Measurements from ENCODE around the gene IGSF3. TPM values are rescaled to one million over a fixed set of nuclear protein-coding genes. Genes with fewer than 3 reads are reported as not detected.
A peak's percentile ranks its signal among the peaks of the same experiment; 100 is the strongest.
"Not testable (repeated sequence)": the region's sequence is repeated elsewhere in the genome, so short reads cannot be mapped to it uniquely, and the experiment has no call there.

Gene IGSF3
- total RNA-seq, 1 donor from 2014 or later = 19.9 TPM

DNA sequence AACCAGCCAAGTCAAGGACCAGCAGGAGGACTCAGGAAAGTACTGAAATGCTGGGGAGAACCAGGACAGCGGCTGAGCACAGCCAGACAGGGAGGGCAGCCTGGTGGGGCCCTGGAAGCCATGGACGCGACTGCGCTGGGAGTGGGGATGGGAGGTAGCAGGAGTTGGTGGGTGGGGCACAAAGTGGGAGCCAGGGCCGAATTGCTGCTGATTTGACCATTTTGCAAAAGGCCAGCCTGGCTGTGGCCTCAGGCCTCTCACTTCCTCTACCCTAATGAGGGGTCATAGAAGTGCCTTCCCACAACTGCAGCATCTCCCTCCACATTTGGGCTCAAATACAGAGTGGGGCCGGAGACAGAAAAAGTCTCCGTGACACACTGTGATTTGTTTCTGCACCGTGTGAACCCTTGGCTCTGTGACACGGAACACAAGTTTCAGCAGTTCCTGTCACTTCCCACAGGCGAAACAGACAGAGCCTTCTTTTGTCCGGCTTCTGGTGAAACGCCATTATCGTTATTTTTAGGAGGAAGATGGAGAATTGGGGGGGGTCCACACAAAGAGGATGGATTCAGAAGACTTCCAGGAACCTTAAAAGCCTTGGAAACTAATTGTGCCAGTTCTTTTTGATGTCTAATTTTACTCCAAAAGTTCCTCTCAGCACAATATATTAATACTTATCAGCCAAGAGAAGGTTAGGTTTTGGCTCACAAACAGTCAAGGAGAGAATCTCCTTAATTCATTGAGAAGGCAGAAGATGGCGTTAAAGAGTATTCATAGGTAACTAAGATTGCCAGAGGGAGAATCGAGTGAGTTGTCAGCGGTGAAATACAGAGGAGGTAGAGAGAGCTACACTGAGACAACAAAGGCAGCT, 21.5 kb downstream of the IGSF3 start:
- H3K4me3 ChIP-seq; intact Hi-C loops (cut with micrococcal nuclease); H3K36me3 ChIP-seq; H3K27me3 ChIP-seq (ENCODE audit: low read depth); H3K9me3 ChIP-seq (replicated peaks); DNase-seq: not testable (repeated sequence)
- Histone ChIP-seq H3K4me1 (peaks cover 39% of the 10 kb centered on the region), H3K27ac (replicated peaks) (peak overlapping the region; percentile 27)

DNA sequence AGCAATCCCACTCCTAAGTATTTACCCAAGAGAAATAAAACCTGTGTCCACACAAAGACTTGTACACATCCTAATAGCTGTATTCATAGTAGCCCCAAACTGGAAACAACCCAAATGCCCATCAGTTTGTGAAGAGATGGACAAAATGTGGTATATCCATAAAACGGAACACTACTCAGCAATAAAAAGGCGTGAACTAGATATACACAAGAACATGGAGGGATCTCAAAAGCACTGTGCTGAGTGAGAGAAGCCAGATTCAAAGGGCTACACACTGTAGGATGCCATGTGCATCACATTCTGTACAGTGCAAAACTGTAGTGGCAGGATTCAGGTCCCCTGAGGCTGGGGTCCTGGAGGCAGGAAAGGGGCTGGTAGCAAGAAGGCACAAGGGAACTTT, 22.5 kb downstream of the IGSF3 start:
- H3K36me3 ChIP-seq; H3K27me3 ChIP-seq (ENCODE audit: low read depth); H3K4me3 ChIP-seq; H3K9me3 ChIP-seq (replicated peaks); DNase-seq; intact Hi-C loops (cut with micrococcal nuclease); H3K27ac ChIP-seq (replicated peaks): not testable (repeated sequence)
- H3K4me1 ChIP-seq = peaks cover 37% of the 10 kb centered on the region

DNA sequence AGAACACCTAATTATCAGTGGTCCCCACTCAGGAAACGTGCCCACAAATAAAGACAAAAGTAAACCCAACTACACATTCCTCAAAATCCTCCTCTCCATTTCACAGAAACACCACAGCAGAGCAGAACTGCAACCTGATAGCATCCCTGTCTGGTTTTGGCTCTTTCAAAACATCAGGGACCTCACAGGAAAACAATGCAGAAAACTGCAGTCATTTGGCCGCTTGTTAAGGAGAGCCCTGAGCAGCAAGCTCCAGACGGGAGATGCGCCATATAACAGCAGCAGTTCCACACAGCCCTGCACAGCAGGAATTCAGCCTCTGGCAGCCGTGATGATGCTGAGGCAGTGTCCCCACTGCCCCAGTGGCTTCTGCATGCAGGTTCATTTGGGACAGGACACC, 23.4 kb downstream of the IGSF3 start:
- H3K4me3 ChIP-seq; H3K27me3 ChIP-seq (ENCODE audit: low read depth); intact Hi-C loops (cut with micrococcal nuclease); H3K9me3 ChIP-seq (replicated peaks); H3K27ac ChIP-seq (replicated peaks); DNase-seq; H3K36me3 ChIP-seq: not testable (repeated sequence)
- peaks cover 35% of the 10 kb centered on the region for H3K4me1 ChIP-seq

DNA sequence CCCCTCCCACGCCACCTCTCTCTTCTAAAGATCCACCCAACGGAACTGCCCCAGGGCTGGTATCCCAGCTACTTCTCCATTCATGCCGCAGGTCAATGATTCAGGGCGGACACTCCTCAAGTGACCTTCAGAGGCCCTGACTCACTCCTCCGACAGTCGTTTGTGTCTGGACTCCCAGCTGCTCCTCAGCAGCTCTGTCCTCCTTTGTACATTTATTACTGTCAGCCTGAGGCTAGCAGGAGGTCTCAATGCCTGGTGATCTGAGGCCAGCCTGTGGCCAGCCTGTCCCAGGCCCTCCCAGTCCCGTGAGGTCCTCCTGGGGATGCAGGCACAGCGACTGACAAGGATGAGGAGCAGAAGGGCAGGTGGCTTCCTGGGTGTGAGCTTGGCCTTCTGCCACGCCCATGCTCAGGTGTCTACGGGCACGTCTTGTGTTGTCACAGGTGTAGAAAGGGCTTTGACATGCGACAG, 24.2 kb downstream of the IGSF3 start:
- H3K27ac ChIP-seq (replicated peaks); DNase-seq; H3K4me3 ChIP-seq; H3K9me3 ChIP-seq (replicated peaks); intact Hi-C loops (cut with micrococcal nuclease); H3K36me3 ChIP-seq; H3K27me3 ChIP-seq (ENCODE audit: low read depth): not testable (repeated sequence)
- H3K4me1 ChIP-seq = peaks cover 28% of the 10 kb centered on the region

DNA sequence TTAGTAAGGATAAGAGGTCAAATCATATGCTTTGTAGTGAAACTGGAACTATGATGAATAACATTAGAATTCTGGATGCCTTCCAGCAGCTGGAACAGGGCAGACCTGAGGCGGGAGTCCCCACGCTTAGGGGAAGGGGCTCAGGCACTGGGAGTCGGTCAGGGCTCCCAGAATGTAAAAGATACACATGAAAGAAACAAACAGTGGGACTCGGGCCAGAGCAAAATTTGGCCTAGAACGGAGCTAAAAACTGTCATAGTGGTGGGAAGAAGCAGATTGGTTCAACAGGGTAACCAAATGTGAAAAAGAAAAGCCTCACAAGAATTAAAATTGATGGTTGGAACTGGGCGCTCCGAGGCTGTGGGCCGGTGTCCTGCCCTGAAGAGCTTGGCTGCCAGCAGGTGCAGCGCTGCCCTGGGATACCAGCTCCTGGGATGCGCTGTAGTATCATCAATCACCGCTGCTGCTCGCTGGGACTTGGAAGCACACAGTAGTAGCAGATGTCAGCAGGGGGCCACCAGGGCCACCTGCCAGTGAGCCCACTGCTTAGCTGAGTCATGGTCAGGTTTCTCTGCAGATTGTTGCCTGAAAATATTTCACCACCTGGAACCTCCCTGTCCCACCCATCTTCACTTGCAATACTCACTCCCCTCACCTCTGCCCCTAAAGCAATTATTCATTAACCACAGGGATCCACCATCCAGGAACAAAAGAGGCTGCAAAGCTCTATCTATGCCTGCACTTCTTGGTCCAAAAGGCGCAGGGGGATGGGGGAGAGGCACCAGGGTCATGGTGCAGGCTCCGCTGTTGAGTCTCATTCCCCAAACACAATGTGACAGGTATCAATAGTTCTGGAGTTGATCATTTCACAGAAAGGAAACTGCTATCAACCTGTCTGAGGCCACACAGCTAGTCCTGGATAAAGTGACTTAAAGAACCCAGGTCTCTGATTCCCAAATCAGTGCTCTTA, 24.9 kb downstream of the IGSF3 start:
- H3K4me3 ChIP-seq; H3K9me3 ChIP-seq (replicated peaks); H3K36me3 ChIP-seq; DNase-seq; intact Hi-C loops (cut with micrococcal nuclease); H3K27ac ChIP-seq (replicated peaks); H3K27me3 ChIP-seq (ENCODE audit: low read depth): not testable (repeated sequence)
- H3K4me1 ChIP-seq = peaks cover 21% of the 10 kb centered on the region

DNA sequence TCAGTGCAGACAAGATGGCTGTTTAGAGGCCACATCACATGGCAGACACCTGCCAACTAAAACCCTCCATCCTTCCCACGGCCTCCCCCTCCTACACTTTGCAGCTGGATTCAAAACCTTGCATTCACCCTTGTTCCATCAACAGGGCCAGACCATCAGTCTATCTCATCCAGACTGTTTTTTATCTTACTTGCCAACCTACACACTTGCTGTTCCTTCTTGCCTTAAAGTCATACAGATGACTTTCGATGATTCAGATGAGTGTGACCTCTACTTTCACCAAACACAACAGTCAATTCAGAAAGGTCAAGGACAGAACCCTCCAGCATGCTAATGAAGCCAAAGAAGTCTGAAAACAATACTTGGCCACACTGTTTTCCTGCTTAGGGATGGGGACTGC, 29.9 kb downstream of the IGSF3 start:
- H3K27me3 ChIP-seq (ENCODE audit: low read depth); H3K36me3 ChIP-seq; intact Hi-C loops (cut with micrococcal nuclease); H3K4me3 ChIP-seq; H3K9me3 ChIP-seq (replicated peaks); H3K27ac ChIP-seq (replicated peaks); DNase-seq; H3K4me1 ChIP-seq: not testable (repeated sequence)

DNA sequence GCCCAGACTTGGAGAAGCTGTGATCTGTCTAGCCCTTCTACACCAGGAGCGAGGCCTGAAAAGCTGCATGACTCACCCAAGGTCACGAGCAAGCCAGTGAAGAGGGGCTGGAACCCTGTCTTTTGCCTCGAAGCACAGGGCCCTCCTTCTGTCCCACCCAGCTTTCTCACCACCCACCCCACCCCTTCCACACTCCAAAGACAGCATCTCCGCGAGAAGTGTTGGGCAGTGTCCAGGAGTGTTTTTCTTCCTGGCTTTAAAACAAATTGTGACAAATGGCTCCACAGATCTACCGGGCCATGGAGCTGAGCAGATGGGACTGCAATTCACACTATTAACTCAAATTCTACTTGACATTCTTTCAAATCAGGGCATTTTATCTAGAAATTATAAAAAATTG, 30.9 kb downstream of the IGSF3 start:
- H3K4me3 ChIP-seq; H3K4me1 ChIP-seq; intact Hi-C loops (cut with micrococcal nuclease); DNase-seq; H3K36me3 ChIP-seq; H3K27ac ChIP-seq (replicated peaks); H3K27me3 ChIP-seq (ENCODE audit: low read depth); H3K9me3 ChIP-seq (replicated peaks): not testable (repeated sequence)

DNA sequence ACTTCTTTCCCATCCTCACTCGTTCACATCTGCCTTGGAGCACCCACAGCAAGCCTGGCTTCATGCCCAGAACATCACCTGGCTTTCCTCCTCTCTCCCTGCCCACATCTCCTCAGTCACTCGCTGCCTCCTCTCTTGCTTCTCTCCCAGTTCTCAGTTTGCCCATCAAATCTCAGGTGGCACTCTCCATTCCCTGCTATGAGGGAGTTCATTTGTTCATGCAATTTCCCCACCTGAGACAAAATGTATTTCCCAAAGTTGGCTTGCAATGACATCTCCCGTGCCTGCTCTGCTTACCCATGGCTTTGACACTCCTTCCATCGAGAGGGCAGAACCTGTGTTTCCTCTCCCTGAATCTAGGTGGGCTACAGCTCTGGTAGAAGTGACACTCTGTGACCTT, 33.1 kb downstream of the IGSF3 start:
- H3K9me3 ChIP-seq (replicated peaks); DNase-seq; intact Hi-C loops (cut with micrococcal nuclease); H3K36me3 ChIP-seq; H3K27me3 ChIP-seq (ENCODE audit: low read depth); H3K27ac ChIP-seq (replicated peaks); H3K4me3 ChIP-seq; H3K4me1 ChIP-seq: not testable (repeated sequence)

DNA sequence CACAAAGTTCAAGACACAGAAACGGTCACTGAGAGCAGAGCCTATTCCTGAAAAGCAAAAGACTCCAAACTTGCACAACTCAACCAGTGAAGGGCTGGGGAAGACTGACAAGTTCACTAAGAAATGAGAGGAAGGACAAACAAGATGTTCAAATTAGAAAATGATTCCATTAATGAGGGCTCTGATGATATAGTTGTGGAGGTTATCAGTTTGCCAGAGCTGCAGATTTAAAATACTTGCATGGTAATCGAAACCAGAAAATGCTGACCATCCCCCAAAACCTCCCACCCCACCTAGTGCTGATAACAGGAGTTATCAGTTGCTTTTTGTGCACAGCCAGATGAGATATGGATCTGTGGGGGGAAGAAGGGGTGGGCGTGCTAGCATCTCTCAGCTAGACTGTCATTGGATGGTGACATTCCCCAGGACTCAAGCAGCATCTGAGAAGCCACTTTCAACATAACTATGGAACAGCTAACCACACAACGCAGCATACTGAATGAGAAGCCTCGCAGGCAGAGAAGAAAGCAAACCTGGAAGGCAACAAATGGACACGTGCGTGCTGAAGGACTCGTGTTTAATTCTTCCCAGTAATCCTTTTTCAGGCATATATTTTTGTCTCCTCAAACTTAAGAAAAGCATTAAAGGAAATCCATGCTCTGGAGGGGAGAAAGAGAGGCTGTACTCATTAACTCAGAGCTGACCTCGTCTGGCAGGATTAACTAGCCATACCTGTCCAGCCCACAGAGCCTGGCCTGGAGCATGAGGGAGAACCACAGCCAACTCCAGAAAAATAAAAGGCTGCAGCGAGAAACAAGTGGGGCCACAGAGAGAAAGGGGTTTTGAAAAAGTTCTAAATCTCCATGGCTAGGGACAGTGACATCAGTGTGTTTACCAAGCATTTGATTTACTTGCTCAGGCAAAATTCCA, 35.3 kb downstream of the IGSF3 start:
- DNase-seq; H3K27ac ChIP-seq (replicated peaks); H3K9me3 ChIP-seq (replicated peaks); H3K4me3 ChIP-seq; H3K36me3 ChIP-seq; intact Hi-C loops (cut with micrococcal nuclease); H3K27me3 ChIP-seq (ENCODE audit: low read depth): not testable (repeated sequence)
- peaks cover 27% of the 10 kb centered on the region for H3K4me1 ChIP-seq

DNA sequence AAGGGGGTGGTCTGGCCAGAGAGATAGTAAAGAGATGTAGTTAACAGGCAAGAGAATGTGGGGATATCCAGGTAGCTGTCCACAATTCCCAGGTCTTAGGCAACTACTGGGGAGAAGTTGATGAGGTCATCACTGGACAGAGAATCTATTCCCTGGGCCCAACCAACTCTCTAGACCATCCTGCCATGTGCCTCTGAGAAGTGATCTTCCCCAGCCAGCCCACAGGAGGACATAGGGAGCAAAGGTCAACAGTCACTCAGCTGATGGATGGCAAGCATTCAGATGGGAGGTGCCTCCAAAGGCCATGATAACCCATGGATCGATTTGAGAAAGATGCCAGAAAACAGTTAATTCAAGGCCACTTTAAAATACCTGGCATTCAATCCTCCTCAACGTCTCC, 36.0 kb downstream of the IGSF3 start:
- intact Hi-C loops (cut with micrococcal nuclease); H3K9me3 ChIP-seq (replicated peaks); H3K27me3 ChIP-seq (ENCODE audit: low read depth); H3K27ac ChIP-seq (replicated peaks); DNase-seq; H3K36me3 ChIP-seq; H3K4me3 ChIP-seq: not testable (repeated sequence)
- peaks cover 34% of the 10 kb centered on the region for H3K4me1 ChIP-seq

DNA sequence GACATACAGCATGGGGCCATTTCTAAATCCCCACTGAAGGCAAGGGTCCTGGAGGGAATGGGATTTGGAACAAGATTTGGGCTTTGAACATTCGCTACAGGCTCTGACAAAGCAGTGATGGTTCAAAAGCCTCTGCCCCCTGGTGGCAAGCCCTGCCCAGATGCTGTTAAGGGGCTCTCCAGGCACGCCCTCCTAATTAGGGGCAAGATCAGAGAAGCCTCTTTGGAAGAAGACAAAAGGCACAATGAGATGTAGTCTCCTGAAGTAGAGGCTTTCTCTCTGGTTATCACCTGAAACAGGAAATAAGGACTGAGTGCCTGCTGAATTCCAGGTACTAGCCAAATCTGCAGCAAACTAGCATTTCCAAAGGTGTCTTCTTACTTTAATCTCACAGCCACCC, 37.5 kb downstream of the IGSF3 start:
- intact Hi-C loops (cut with micrococcal nuclease); H3K27me3 ChIP-seq (ENCODE audit: low read depth); DNase-seq; H3K9me3 ChIP-seq (replicated peaks); H3K27ac ChIP-seq (replicated peaks); H3K36me3 ChIP-seq; H3K4me3 ChIP-seq: not testable (repeated sequence)
- peaks cover 40% of the 10 kb centered on the region for H3K4me1 ChIP-seq

DNA sequence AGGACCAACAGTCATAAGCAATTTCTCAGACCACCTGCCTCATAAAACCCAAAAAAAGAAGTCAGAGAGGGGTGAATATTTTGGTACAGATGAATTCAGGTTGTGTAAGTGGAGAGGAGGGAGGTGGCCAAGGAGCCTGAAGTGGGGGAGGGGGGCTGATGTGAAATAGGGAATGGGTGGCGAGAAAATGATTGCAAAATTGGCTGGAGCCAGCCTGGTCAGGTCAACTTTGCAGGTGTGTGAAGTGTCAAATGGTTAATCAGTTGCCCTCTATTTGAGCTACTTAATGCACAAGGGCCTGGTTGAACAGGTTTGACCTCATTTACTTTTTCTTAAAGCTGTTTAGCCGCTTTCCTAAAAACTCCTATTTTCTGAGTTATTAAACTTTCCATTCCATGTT, 38.1 kb downstream of the IGSF3 start:
- H3K9me3 ChIP-seq (replicated peaks); H3K27ac ChIP-seq (replicated peaks); DNase-seq; H3K27me3 ChIP-seq (ENCODE audit: low read depth); H3K4me3 ChIP-seq; intact Hi-C loops (cut with micrococcal nuclease); H3K36me3 ChIP-seq: not testable (repeated sequence)
- H3K4me1 ChIP-seq = peaks cover 46% of the 10 kb centered on the region
